ENCODE measurements around the gene IL25.

IL25 gene

GRCh38 chr14:23353433-23353780 lies 19.2 kb upstream of the IL25 start:
- DNase-seq (ENCODE audit: low read depth in 2 of 2, low spot score in 1 of 2), result no peak

GRCh38 chr14:23354990-23355389 lies 17.6 kb upstream of the IL25 start:
- DNase-seq (ENCODE audit: low read depth in 2 of 2, low spot score in 1 of 2), result no peak

- DNase-seq (ENCODE audit: low read depth in 2 of 2, low spot score in 1 of 2), result no peak
Measured at GRCh38 chr14:23355871-23356435, 16.7 kb upstream of the IL25 start.

- no peak for DNase-seq (ENCODE audit: low read depth in 2 of 2, low spot score in 1 of 2)
Measured at GRCh38 chr14:23356662-23357061, 15.9 kb upstream of the IL25 start.

- no peak for DNase-seq (ENCODE audit: low read depth in 2 of 2, low spot score in 1 of 2)
Measured at GRCh38 chr14:23357261-23357660, 15.3 kb upstream of the IL25 start.

GRCh38 chr14:23358042-23358441 lies 14.6 kb upstream of the IL25 start:
- no peak for DNase-seq (ENCODE audit: low read depth in 2 of 2, low spot score in 1 of 2)

GRCh38 chr14:23358553-23359166 lies 13.9 kb upstream of the IL25 start:
- DNase-seq (ENCODE audit: low read depth in 2 of 2, low spot score in 1 of 2), result no peak

GRCh38 chr14:23359167-23359626 lies 13.4 kb upstream of the IL25 start:
- DNase-seq (ENCODE audit: low read depth in 2 of 2, low spot score in 1 of 2), result no peak

GRCh38 chr14:23359722-23360447 lies 12.7 kb upstream of the IL25 start:
- DNase-seq (ENCODE audit: low read depth in 2 of 2, low spot score in 1 of 2), result no peak

- no peak for DNase-seq (ENCODE audit: low read depth in 2 of 2, low spot score in 1 of 2)
Measured at GRCh38 chr14:23360496-23360895, 12.1 kb upstream of the IL25 start.

- no peak for DNase-seq (ENCODE audit: low read depth in 2 of 2, low spot score in 1 of 2)
Measured at GRCh38 chr14:23361320-23361719, 11.3 kb upstream of the IL25 start.

GRCh38 chr14:23361763-23362162 lies 10.8 kb upstream of the IL25 start:
- no peak for DNase-seq (ENCODE audit: low read depth in 2 of 2, low spot score in 1 of 2)

GRCh38 chr14:23362200-23362599 lies 10.4 kb upstream of the IL25 start:
- no peak for DNase-seq (ENCODE audit: low read depth in 2 of 2, low spot score in 1 of 2)

- DNase-seq (ENCODE audit: low read depth in 2 of 2, low spot score in 1 of 2), result no peak
Measured at GRCh38 chr14:23364164-23365035, 8.2 kb upstream of the IL25 start.

GRCh38 chr14:23365036-23365731 lies 7.4 kb upstream of the IL25 start, which contains the start of gene EFS:
TSS of gene EFS (minus strand) at chr14:23365172. CDS start at chr14:23365025, 147 bp downstream.
- DNase-seq (ENCODE audit: low read depth in 2 of 2, low spot score in 1 of 2), result no peak

GRCh38 chr14:23365732-23366425 lies 6.7 kb upstream of the IL25 start:
- no peak for DNase-seq (ENCODE audit: low read depth in 2 of 2, low spot score in 1 of 2)

- no peak for DNase-seq (ENCODE audit: low read depth in 2 of 2, low spot score in 1 of 2)
Measured at GRCh38 chr14:23366426-23366921, 6.1 kb upstream of the IL25 start.

GRCh38 chr14:23370221-23370620 lies 2.4 kb upstream of the IL25 start:
- no peak for DNase-seq (ENCODE audit: low read depth in 2 of 2, low spot score in 1 of 2)

GRCh38 chr14:23371865-23372264 lies 744 bp upstream of the IL25 start:
- DNase-seq (ENCODE audit: low read depth in 2 of 2, low spot score in 1 of 2), result no peak

GRCh38 chr14:23373041-23373440 lies 432 bp downstream of the IL25 start:
- no peak for DNase-seq (ENCODE audit: low read depth in 2 of 2, low spot score in 1 of 2)

All from stimulated activated CD8-positive, alpha-beta memory T cell treated with anti-CD3 and anti-CD28 coated beads, Interleukin-4, amount 100 ng/mL, for 1 hour (primary cell).